A204.1 (cell line): Measurements from ENCODE around the gene ABTB1.

Experiments used
- FAIRE-seq: peaks from 2 replicates; lab custom pipeline; 2012; peaks lifted over from hg19 to GRCh38; lab: Jason Lieb, UNC

ABTB1 gene

GRCh38 chr3:127720985-127721935, 48.5 kb downstream of the ABTB1 start:
- no peak for FAIRE-seq

GRCh38 chr3:127722091-127722784, 49.5 kb downstream of the ABTB1 start:
- no peak for FAIRE-seq

- FAIRE-seq, result no peak
These were observed 50.3 kb downstream of the ABTB1 start for GRCh38 chr3:127723011-127723567.

DNA sequence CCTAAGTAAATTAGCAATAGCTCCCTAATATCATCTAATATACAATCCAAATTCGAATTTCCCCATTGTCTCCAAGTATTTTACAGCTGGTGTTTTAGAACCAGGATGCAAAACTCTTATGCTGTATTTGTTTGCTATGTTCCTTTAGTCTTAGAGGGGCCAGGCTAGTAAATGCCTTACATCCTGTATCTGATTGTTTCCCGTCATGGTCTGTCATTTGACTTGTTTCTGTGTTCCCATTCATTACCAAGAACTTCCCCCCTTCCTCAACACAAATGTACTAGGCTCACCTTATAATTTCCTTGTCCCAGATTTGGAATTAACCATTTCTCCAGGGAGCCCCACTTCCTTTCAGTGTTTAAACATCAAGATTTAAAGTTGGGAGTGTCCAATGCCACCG, 54.1 kb downstream of the ABTB1 start:
- FAIRE-seq, result no peak

- FAIRE-seq, result no peak
These were observed 55.8 kb downstream of the ABTB1 start for GRCh38 chr3:127728417-127729015.

DNA sequence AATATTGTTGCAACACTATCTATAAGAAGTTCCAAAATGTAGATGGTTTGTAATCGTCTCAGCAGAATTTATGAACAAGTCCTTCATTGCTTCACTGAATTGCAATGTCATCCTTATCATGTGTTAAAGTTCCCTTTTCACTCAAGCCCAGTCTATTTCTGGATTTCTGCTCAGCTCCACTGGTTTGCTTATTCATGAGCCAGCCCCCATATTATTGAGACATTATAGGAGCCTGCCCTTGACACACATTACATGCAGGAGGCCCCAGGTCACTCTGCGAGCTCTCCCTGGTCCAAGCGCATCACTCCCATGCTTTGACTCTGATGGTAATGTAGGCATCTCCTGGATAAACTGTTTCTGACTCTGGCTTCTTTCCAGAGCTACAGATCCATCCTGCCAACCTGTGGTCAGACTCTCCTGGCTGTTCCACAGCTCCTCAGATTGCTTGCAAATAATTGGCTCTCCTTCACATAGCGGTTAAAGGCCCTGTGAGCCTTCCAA, 56.9 kb downstream of the ABTB1 start:
- FAIRE-seq, result no peak

GRCh38 chr3:127730171-127730570, 57.4 kb downstream of the ABTB1 start:
- no peak for FAIRE-seq
